ENCODE data around the gene GDAP2.

- no peak for TF ChIP-seq CTCF (IDR thresholded peaks at IDR 0.05)
- TF ChIP-seq POLR2A (IDR thresholded peaks at IDR 0.05): no peak
Measured at GRCh38 chr1:117846674-117847425, 82.6 kb downstream of the GDAP2 start.

Measured in lower leg skin (tissue), 3 donors.